SJCRH30 (cell line): ENCODE data around the gene OGT. TPM values are rescaled to one million over a fixed set of nuclear protein-coding genes. Genes with fewer than 3 reads are reported as not detected.
"Not testable (repeated sequence)": the region's sequence is repeated elsewhere in the genome, so short reads cannot be mapped to it uniquely, and the experiment has no call there.

Source experiments
- DNase-seq, 2 experiments: peaks; one replicate each; pipeline ENCODE4 v3.0.0-alpha.2; 2015 to 2020
- H3K27ac ChIP-seq: fragments of 250-450 bp; sonication (Bioruptor Pico); 2 replicates; pipeline ENCODE4 v1.5.1; 2020; ENCODE audit warnings: mild to moderate bottlenecking, moderate library complexity
- H3K27me3 ChIP-seq: fragments of 250-450 bp; sonication (Bioruptor Pico); 2 replicates; pipeline ENCODE4 v1.5.1; 2020; ENCODE audit warnings: mild to moderate bottlenecking, moderate library complexity
- H3K36me3 ChIP-seq: fragments of 250-450 bp; sonication (Bioruptor Pico); 2 replicates; pipeline ENCODE4 v1.5.1; 2020; ENCODE audit warnings: mild to moderate bottlenecking, moderate library complexity
- H3K4me1 ChIP-seq: fragments of 250-450 bp; sonication (Bioruptor Pico); 2 replicates; pipeline ENCODE4 v1.5.1; 2020; ENCODE audit warnings: mild to moderate bottlenecking, moderate library complexity
- H3K4me3 ChIP-seq: fragments of 250-450 bp; sonication (Bioruptor Pico); 2 replicates; pipeline ENCODE4 v1.5.1; 2020; ENCODE audit warnings: mild to moderate bottlenecking, moderate library complexity
- H3K9me3 ChIP-seq: fragments of 250-450 bp; sonication (Bioruptor Pico); replicated peaks from 2 replicates; pipeline ENCODE4 v1.5.1; 2020; ENCODE audit warnings: mild to moderate bottlenecking, moderate library complexity
- total RNA-seq: library from RNA; depleted of rRNA; stranded (reverse); fragments of >200 nt; shearing (Covaris generic); gene quantifications from 2 replicates; pipeline ENCODE4 v1.2.3, GENCODE V29; 2014

The OGT gene
- total RNA-seq, 1 experiment from 2014 or later: 149 TPM

DNA sequence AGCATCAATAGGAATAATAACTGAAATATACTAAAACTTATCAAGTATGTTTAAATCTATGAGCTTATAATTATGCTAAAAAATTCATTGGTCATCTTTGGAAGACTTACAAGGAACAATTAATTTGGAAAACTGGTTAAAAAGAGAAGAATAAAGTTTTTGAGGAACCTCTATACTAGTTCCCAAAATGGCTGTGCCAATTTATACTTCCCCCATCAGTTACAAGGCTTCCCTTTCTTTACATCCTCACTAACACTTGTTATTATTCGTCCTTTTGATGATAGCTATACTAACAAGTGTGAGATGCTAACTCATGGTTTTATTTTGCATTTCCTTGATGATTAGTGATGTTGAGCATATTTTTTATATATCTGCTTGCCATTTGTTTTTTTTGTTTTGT is 17.1 kb downstream of the OGT start:
- Histone ChIP-seq H3K9me3 (no peaks in the 10 kb centered on the region), H3K4me3 (no peak overlapping the region), H3K27ac (no peak overlapping the region), H3K4me1 (no peaks in the 10 kb centered on the region), H3K36me3 (peaks cover 65% of the 10 kb centered on the region), H3K27me3 (no peaks in the 10 kb centered on the region)
- DNase-seq: no peak

GRCh38 chrX:71550578-71550977 is 17.7 kb downstream of the OGT start:
- Histone ChIP-seq H3K27me3 (no peaks in the 10 kb centered on the region), H3K27ac (no peak overlapping the region), H3K36me3 (peaks cover 67% of the 10 kb centered on the region), H3K4me3 (no peak overlapping the region), H3K9me3 (no peaks in the 10 kb centered on the region), H3K4me1 (no peaks in the 10 kb centered on the region)
- DNase-seq: no peak

DNA sequence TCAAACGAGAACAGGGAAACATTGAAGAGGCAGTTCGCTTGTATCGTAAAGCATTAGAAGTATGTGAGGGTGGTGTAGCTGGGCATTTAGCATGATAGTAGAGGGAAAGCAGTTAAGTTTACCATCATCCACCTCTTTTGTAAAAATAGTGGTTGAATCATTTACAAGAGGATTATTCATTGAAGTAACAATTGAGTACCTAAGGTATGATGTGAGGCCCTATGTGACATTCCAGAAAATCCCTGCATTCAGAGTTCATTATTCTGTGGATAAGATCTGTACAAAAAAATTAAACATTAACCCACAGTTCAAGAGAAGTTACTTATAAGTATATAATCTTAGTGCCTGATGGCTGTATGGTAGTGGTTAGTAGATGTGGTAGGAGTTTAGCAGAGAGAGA is 23.1 kb downstream of the OGT start:
- Histone ChIP-seq H3K4me3 (no peak overlapping the region), H3K27ac (no peak overlapping the region), H3K9me3 (no peaks in the 10 kb centered on the region), H3K27me3 (no peaks in the 10 kb centered on the region), H3K4me1 (no peaks in the 10 kb centered on the region), H3K36me3 (peaks cover 71% of the 10 kb centered on the region)
- DNase-seq: no peak

DNA sequence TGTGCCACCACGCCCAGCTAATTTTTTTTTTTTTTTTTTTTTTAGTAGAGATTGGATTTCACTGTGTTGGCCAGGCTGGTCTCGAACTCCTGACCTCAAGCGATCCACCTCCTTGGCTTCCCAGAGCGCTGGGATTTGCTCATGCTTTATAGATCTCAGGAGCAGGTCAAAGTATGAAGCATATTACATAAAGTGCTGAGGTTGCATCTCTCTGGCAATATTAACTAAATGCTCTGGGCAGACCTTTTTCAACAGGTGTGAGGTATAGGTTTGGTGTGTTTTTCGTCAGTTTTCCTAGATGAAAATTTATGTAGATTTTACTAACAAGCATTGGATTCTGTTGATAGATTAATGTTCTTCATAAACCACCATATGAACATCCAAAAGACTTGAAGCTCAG is 26.0 kb downstream of the OGT start:
- no peak for DNase-seq
- H3K9me3 ChIP-seq: no peaks in the 10 kb centered on the region
- peaks cover 91% of the 10 kb centered on the region for H3K36me3 ChIP-seq
- no peak overlapping the region for H3K4me3 ChIP-seq
- no peaks in the 10 kb centered on the region for H3K27me3 ChIP-seq
- H3K27ac ChIP-seq: no peak overlapping the region
- H3K4me1 ChIP-seq: no peaks in the 10 kb centered on the region

DNA sequence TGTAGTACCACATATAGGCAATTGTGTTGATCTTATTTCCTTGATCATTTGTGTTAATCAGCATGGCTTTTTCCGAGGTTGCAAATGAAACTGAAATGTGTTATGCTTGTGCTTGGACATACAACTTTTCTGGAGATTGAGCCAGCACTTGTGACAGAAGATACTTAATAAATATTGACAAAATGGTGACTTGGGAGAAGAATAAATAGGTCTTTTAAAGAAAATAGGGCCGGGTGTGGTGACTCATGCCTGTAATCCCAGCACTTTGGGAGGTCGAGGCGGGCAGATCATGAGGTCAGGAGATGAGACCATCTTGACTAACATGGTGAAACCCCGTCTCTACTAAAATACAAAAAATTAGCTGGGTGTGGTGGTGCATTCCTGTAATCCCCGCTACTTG is 26.9 kb downstream of the OGT start:
- H3K27ac ChIP-seq, H3K4me3 ChIP-seq, DNase-seq, H3K27me3 ChIP-seq, H3K9me3 ChIP-seq, H3K4me1 ChIP-seq: not testable (repeated sequence)
- peaks cover 93% of the 10 kb centered on the region for H3K36me3 ChIP-seq

- H3K9me3 ChIP-seq: no peaks in the 10 kb centered on the region
- no peaks in the 10 kb centered on the region for H3K4me1 ChIP-seq
- H3K27ac ChIP-seq: no peak overlapping the region
- peaks cover 94% of the 10 kb centered on the region for H3K36me3 ChIP-seq
- no peak for DNase-seq
- H3K27me3 ChIP-seq: no peaks in the 10 kb centered on the region
- no peak overlapping the region for H3K4me3 ChIP-seq
Observed at GRCh38 chrX:71563921-71564320, 31.0 kb downstream of the OGT start.

GRCh38 chrX:71565474-71566041 is 32.7 kb downstream of the OGT start:
- DNase-seq: no peak
- Histone ChIP-seq H3K27me3 (no peaks in the 10 kb centered on the region), H3K36me3 (peaks cover 89% of the 10 kb centered on the region), H3K27ac (no peak overlapping the region), H3K9me3 (no peaks in the 10 kb centered on the region), H3K4me1 (no peaks in the 10 kb centered on the region), H3K4me3 (no peak overlapping the region)

DNA sequence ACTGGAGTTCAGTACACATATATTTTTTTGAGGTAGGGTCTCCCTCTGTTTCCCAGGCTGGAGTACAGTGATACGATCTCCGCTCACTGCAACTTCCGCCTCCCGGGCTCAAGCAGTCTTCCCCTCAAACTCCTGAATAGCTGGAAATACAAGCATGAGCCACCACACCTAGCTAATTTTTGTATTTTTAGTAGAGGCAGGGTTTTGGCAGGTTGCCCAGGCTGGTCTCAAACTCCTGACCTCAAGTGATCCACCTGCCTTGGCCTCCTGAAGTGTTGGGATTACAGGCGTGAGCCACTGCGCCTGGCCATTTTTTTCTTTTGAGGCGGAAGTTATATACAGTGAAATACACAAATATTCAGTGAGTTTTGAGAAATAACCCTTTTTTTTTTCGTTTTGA is 38.5 kb downstream of the OGT start:
- H3K4me1 ChIP-seq, H3K9me3 ChIP-seq, H3K4me3 ChIP-seq, H3K27me3 ChIP-seq, DNase-seq, H3K27ac ChIP-seq: not testable (repeated sequence)
- H3K36me3 ChIP-seq: peaks cover 85% of the 10 kb centered on the region

DNA sequence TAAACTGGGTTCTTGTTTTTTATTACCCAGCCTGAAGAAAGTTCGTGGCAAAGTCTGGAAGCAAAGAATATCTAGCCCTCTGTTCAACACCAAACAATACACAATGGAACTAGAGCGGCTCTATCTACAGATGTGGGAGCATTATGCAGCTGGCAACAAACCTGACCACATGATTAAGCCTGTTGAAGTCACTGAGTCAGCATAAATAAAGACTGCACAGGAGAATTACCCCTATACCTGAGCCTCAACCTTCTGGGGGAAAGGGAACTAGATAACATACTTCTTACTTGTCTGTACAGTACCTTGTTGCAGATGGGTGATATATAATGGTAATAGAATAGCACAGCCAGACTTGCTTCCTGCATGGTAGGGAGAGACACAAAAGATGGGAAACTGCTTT is 40.7 kb downstream of the OGT start:
- no peaks in the 10 kb centered on the region for H3K9me3 ChIP-seq
- H3K36me3 ChIP-seq: peaks cover 78% of the 10 kb centered on the region
- no peaks in the 10 kb centered on the region for H3K4me1 ChIP-seq
- H3K27ac ChIP-seq: no peak overlapping the region
- H3K27me3 ChIP-seq: no peaks in the 10 kb centered on the region
- DNase-seq: no peak
- no peak overlapping the region for H3K4me3 ChIP-seq

DNA sequence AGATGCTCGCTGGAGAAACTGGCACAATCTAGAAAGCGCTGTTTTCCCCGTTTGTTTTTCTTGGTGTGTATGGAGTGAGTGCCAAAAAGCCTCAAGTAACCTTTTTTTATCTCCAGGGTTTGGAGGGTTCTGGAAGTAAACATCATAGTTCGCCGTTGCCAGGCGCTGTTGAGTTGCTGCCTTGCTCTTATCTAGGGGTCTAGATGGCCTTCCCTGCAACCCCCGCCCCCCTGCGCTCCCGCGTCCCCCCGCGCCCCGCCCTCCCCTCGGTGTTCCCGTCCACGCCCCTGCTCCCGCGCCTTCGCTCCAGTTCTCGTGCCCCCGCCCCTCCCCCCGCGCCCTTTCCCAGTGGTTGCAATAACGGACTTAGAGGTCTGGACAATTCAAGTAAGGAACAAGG is 44.8 kb downstream of the OGT start:
- no peak overlapping the region for H3K4me3 ChIP-seq
- DNase-seq: no peak
- no peaks in the 10 kb centered on the region for H3K9me3 ChIP-seq
- no peaks in the 10 kb centered on the region for H3K4me1 ChIP-seq
- H3K36me3 ChIP-seq: peaks cover 56% of the 10 kb centered on the region
- no peaks in the 10 kb centered on the region for H3K27me3 ChIP-seq
- no peak overlapping the region for H3K27ac ChIP-seq

- Histone ChIP-seq H3K9me3 (no peaks in the 10 kb centered on the region), H3K27ac (no peak within 1 kb of the TSS), H3K27me3 (no peaks in the 10 kb centered on the region), H3K4me3 (no peak within 1 kb of the TSS), H3K4me1 (no peaks in the 10 kb centered on the region), H3K36me3 (peaks cover 52% of the 10 kb centered on the region)
- DNase-seq: no peak
Observed at GRCh38 chrX:71578253-71579135, 45.6 kb downstream of the OGT start, which contains the start of gene GCNA. Gene GCNA (plus strand): TSS chrX:71578437. CDS start chrX:71580822, 2,385 bp downstream.

GRCh38 chrX:71579136-71579989 is 46.5 kb downstream of the OGT start:
- Histone ChIP-seq H3K27ac (no peak overlapping the region), H3K9me3 (no peaks in the 10 kb centered on the region)
- DNase-seq: no peak

GRCh38 chrX:71579990-71580380 is 47.1 kb downstream of the OGT start:
- H3K36me3 ChIP-seq: peaks cover 37% of the 10 kb centered on the region
- H3K27me3 ChIP-seq: no peaks in the 10 kb centered on the region
- no peaks in the 10 kb centered on the region for H3K9me3 ChIP-seq
- no peak for DNase-seq
- no peaks in the 10 kb centered on the region for H3K4me1 ChIP-seq
- H3K27ac ChIP-seq: no peak overlapping the region
- H3K4me3 ChIP-seq: no peak overlapping the region

More at GRCh38 chrX:71579136-71579989, 46.5 kb downstream of the OGT start:
- Histone ChIP-seq H3K27me3 (no peaks in the 10 kb centered on the region), H3K36me3 (peaks cover 43% of the 10 kb centered on the region), H3K4me1 (no peaks in the 10 kb centered on the region), H3K4me3 (no peak overlapping the region)

DNA sequence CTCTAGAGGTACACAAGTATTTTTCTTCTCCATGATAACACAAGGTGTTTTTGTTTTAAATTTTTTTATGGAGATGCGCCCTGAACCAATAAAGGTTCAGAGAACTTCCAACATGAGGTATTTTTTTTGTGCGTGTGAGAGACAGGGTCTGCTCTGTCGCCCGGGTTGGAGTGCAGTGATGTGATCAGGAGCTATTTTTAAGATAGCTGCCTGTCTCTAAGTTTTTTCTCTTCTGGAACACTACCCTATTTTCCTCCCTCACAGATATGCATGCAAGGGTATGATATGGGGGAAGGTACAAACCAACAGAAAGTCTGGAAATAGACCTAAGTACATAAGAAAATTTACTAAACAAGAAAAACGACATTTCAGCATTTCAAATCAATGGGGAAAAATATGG is 48.3 kb downstream of the OGT start:
- no peak overlapping the region for H3K4me3 ChIP-seq
- no peaks in the 10 kb centered on the region for H3K9me3 ChIP-seq
- no peak overlapping the region for H3K27ac ChIP-seq
- DNase-seq: no peak
- no peaks in the 10 kb centered on the region for H3K27me3 ChIP-seq
- peaks cover 26% of the 10 kb centered on the region for H3K36me3 ChIP-seq
- H3K4me1 ChIP-seq: no peaks in the 10 kb centered on the region

DNA sequence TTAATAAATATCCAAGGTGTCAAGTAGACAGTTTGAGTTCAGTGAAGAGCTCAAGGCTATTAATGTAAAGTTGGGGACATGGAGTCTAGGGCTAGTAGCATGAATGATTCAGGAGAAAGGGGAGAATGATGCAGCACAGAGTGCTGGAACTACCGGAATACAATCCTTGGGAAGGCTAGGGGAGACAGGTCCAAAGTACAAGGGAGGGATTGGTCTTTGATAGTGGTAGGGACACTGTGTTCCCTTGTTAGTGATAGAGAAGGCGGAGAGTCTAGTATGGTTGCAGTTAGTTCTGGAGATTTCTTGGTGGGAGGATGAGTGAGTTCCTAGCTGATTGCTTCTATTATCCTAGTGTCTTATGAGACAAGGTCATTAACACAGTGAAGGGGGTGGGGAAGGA is 54.0 kb downstream of the OGT start:
- no peaks in the 10 kb centered on the region for H3K27me3 ChIP-seq
- H3K4me3 ChIP-seq: no peak overlapping the region
- DNase-seq: no peak
- peaks cover 8% of the 10 kb centered on the region; the same call in 1 of the 2 replicates for H3K36me3 ChIP-seq
- no peaks in the 10 kb centered on the region for H3K9me3 ChIP-seq
- H3K4me1 ChIP-seq: no peaks in the 10 kb centered on the region
- no peak overlapping the region for H3K27ac ChIP-seq
